Keratinocyte (primary cell): ENCODE results near the gene ATP1A3.

Experiments used
- CTCF ChIP-seq, 3 experiments: IDR thresholded peaks in 1 of 3; conservative IDR thresholded peaks in 1 of 3; optimal IDR thresholded peaks in 1 of 3; 2 replicates in 2 of 3; 3 replicates in 1 of 3; pipeline versions ENCODE3 to v1.5.1; 2011; ENCODE audit warnings: low read length in 3 of 3, mild to moderate bottlenecking in 3 of 3, moderate library complexity in 2 of 3, control low read depth in 1 of 3, inconsistent platforms in 1 of 3; ENCODE audit not compliant: insufficient read depth in 2 of 3; ENCODE audit errors: extremely low read depth in 1 of 3
- EZH2 ChIP-seq: IDR thresholded peaks from one replicate; pipeline ENCODE4 v1.6.1; 2012; ENCODE audit warnings: inconsistent platforms, mild to moderate bottlenecking, low read length, moderate library complexity

- TF ChIP-seq CTCF (optimal IDR thresholded peaks at IDR 0.05 in 1 of 3, IDR thresholded peaks at IDR 0.05 in 1 of 3, conservative IDR thresholded peaks at IDR 0.05 in 1 of 3; ENCODE audit: extremely low read depth in 1 of 3, insufficient read depth in 2 of 3, low read length in 3 of 3): no peak
- TF ChIP-seq EZH2: no peak
These were observed 24.1 kb downstream of the ATP1A3 start for GRCh38 chr19:41969772-41970458.
